HepG2 (cell line): ENCODE data around the gene ALDH2. TPM values are rescaled to one million over a fixed set of nuclear protein-coding genes. Genes with fewer than 3 reads are reported as not detected.

Experiments
- ATF4 ChIP-seq, 2 experiments: fragments of 450-650 bp in 1 of 2; sonication (generic) in 1 of 2; formaldehyde crosslinking; IDR thresholded peaks; 2 replicates each; pipeline versions ENCODE4 v1.5.0 to v1.8.0; 2020 to 2022; ENCODE audit warnings: mild to moderate bottlenecking in 1 of 2, missing genetic modification reagents in 1 of 2
- CCDC6 ChIP-seq: sonication (generic); formaldehyde crosslinking; IDR thresholded peaks from 2 replicates; pipeline ENCODE4 v1.8.1; 2022; ENCODE audit warnings: mild to moderate bottlenecking, missing genetic modification reagents, moderate library complexity
- ISX ChIP-seq: sonication (generic); formaldehyde crosslinking; conservative IDR thresholded peaks from 2 replicates; pipeline ENCODE4 v1.5.0; 2020; ENCODE audit warnings: missing genetic modification reagents
- KDM2A ChIP-seq: sonication (generic); formaldehyde crosslinking; IDR thresholded peaks from 2 replicates; pipeline ENCODE4 v1.4.0; 2020; ENCODE audit warnings: low read depth, missing genetic modification reagents, borderline replicate concordance
- KDM5B ChIP-seq: sonication (generic); formaldehyde crosslinking; IDR thresholded peaks from 2 replicates; pipeline ENCODE4 v1.4.0; 2020; ENCODE audit warnings: missing genetic modification reagents, mild to moderate bottlenecking, borderline replicate concordance
- KLF6 ChIP-seq: IDR thresholded peaks from 2 replicates; pipeline ENCODE4 v1.8.0; 2016; ENCODE audit warnings: missing biosample characterization, missing genetic modification reagents
- RBAK ChIP-seq: sonication (generic); formaldehyde crosslinking; IDR thresholded peaks from 2 replicates; pipeline ENCODE4 v1.5.1; 2020; ENCODE audit warnings: mild to moderate bottlenecking, missing genetic modification reagents
- THAP11 ChIP-seq: IDR thresholded peaks from 2 replicates; pipeline ENCODE4 v1.6.1; 2016; ENCODE audit warnings: missing biosample characterization, missing genetic modification reagents
- ZGPAT ChIP-seq: IDR thresholded peaks from 2 replicates; pipeline ENCODE4 v1.6.1; 2016; ENCODE audit warnings: mild to moderate bottlenecking
- ZNF354B ChIP-seq: sonication (generic); formaldehyde crosslinking; IDR thresholded peaks from 2 replicates; pipeline ENCODE4 v1.8.0; 2022; ENCODE audit warnings: mild to moderate bottlenecking, missing genetic modification reagents
- ZNF800 ChIP-seq: sonication (generic); formaldehyde crosslinking; IDR thresholded peaks from 2 replicates; pipeline ENCODE4 v1.4.0; 2020; ENCODE audit warnings: missing genetic modification reagents
- polyA plus RNA-seq, 8 experiments: library from polyadenylated mRNA; depleted of rRNA in 3 of 8; stranded (reverse) in 7 of 8; unstranded in 1 of 8; fragments of >200 nt; fragmentation: Illumina TruSeq in 4 of 8; extraction: Trizol in 4 of 8; gene quantifications; 2 replicates each; pipeline versions ENCODE4 v1.2.1 to v1.2.3, GENCODE V29; 2011 to 2016; ENCODE audit warnings: low read depth in 4 of 8, missing spikeins in 1 of 8, mixed read lengths in 1 of 8; ENCODE audit not compliant: insufficient read depth in 1 of 8
- total RNA-seq, 5 experiments: library from RNA; depleted of rRNA; stranded (reverse); fragments of >200 nt; fragmentation: Illumina TruSeq; extraction: Trizol; gene quantifications; 2 replicates each; pipeline ENCODE4 v1.2.3, GENCODE V29; 2016; ENCODE audit warnings: low read depth in 1 of 5
- TF ChIP-seq, protein P1 (sequence below): sonication (generic); formaldehyde crosslinking; IDR thresholded peaks from 2 replicates; pipeline ENCODE4 v1.4.0; 2020; ENCODE audit warnings: mild to moderate bottlenecking, missing genetic modification reagents
- TF ChIP-seq, protein P2 (sequence below): sonication (generic); formaldehyde crosslinking; IDR thresholded peaks from 2 replicates; pipeline ENCODE4 v1.5.1; 2020; ENCODE audit warnings: missing genetic modification reagents, mild to moderate bottlenecking, borderline replicate concordance
- TF ChIP-seq, protein P3 (sequence below): sonication (generic); formaldehyde crosslinking; IDR thresholded peaks from 2 replicates; pipeline ENCODE4 v1.4.0; 2020; ENCODE audit warnings: mild to moderate bottlenecking, missing genetic modification reagents

Gene ALDH2
- total and polyA plus RNA-seq, 2 of the 13 experiments (the other 11 are each of a cell fraction or from before 2014, with no cell fraction given): 78.8 to 103 TPM

DNA sequence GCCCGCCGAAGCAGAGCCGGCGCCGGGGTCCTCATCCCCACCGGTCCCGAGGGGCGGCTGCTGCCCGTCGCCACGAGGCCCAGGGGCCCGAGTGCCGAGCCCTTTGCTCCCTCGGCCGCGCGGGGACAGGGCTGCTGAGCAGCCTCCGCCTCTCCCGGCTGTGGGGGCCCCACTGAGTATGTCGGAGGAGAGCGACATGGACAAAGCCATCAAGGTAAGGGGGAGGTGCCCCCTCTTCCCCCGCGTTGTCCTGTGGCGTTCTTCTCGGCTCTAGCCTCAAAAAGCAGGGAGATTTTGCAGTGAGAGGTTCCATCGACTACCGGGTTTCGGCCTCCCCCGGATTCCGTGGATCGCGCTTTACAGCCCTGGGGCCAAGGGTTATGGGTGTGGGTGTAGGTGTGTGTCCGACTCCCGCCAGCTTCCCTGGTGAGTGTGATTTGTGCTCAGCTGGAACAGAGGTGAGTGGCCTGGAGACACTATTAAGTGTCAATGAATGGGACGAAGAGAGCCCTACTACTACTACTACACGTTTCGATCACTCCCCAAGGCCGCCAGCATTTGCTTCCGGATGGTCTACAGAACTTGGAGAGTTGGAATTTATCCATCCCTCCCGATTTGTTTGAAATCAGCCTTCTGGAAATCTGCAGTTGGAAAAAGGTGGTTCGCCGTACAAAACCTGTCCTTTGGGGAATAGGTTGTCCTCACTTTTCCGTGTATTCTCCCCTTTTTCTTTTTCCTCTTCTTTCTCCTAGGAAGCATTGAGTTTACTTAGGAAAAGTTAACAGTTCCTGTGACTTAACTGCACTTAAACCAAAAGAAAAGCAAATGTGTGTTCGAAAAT is 76.0 kb downstream of the ALDH2 start (continued):
- no peak for TF ChIP-seq ZNF800
- no peak for TF ChIP-seq ISX (CRISPR knock-in tag)
- TF ChIP-seq KDM2A: 0 out of 2 replicates have a peak, but pooled peaks have one; percentile 8
- TF ChIP-seq, protein P1, sequence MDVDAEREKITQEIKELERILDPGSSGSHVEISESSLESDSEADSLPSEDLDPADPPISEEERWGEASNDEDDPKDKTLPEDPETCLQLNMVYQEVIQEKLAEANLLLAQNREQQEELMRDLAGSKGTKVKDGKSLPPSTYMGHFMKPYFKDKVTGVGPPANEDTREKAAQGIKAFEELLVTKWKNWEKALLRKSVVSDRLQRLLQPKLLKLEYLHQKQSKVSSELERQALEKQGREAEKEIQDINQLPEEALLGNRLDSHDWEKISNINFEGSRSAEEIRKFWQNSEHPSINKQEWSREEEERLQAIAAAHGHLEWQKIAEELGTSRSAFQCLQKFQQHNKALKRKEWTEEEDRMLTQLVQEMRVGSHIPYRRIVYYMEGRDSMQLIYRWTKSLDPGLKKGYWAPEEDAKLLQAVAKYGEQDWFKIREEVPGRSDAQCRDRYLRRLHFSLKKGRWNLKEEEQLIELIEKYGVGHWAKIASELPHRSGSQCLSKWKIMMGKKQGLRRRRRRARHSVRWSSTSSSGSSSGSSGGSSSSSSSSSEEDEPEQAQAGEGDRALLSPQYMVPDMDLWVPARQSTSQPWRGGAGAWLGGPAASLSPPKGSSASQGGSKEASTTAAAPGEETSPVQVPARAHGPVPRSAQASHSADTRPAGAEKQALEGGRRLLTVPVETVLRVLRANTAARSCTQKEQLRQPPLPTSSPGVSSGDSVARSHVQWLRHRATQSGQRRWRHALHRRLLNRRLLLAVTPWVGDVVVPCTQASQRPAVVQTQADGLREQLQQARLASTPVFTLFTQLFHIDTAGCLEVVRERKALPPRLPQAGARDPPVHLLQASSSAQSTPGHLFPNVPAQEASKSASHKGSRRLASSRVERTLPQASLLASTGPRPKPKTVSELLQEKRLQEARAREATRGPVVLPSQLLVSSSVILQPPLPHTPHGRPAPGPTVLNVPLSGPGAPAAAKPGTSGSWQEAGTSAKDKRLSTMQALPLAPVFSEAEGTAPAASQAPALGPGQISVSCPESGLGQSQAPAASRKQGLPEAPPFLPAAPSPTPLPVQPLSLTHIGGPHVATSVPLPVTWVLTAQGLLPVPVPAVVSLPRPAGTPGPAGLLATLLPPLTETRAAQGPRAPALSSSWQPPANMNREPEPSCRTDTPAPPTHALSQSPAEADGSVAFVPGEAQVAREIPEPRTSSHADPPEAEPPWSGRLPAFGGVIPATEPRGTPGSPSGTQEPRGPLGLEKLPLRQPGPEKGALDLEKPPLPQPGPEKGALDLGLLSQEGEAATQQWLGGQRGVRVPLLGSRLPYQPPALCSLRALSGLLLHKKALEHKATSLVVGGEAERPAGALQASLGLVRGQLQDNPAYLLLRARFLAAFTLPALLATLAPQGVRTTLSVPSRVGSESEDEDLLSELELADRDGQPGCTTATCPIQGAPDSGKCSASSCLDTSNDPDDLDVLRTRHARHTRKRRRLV (CRISPR knock-in tag): no peak
- TF ChIP-seq KDM5B (CRISPR knock-in tag): 0 out of 2 replicates have a peak, but pooled peaks have one; percentile 2
- no peak for TF ChIP-seq KLF6
- TF ChIP-seq ATF4 (CRISPR knock-in tag; IDR thresholded peaks at IDR 0.05): no peak
- TF ChIP-seq ZNF354B (CRISPR knock-in tag): no peak
- no peak for TF ChIP-seq RBAK (CRISPR knock-in tag)
- TF ChIP-seq, protein P2, sequence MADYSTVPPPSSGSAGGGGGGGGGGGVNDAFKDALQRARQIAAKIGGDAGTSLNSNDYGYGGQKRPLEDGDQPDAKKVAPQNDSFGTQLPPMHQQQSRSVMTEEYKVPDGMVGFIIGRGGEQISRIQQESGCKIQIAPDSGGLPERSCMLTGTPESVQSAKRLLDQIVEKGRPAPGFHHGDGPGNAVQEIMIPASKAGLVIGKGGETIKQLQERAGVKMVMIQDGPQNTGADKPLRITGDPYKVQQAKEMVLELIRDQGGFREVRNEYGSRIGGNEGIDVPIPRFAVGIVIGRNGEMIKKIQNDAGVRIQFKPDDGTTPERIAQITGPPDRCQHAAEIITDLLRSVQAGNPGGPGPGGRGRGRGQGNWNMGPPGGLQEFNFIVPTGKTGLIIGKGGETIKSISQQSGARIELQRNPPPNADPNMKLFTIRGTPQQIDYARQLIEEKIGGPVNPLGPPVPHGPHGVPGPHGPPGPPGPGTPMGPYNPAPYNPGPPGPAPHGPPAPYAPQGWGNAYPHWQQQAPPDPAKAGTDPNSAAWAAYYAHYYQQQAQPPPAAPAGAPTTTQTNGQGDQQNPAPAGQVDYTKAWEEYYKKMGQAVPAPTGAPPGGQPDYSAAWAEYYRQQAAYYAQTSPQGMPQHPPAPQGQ (CRISPR knock-in tag): no peak
- 0 out of 2 replicates have a peak, but pooled peaks have one; percentile 4 for TF ChIP-seq CCDC6 (CRISPR knock-in tag)
- no peak for TF ChIP-seq ZGPAT (CRISPR knock-in tag)
- TF ChIP-seq, protein P3, sequence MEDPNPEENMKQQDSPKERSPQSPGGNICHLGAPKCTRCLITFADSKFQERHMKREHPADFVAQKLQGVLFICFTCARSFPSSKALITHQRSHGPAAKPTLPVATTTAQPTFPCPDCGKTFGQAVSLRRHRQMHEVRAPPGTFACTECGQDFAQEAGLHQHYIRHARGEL: no peak
- no peak for TF ChIP-seq THAP11 (CRISPR knock-in tag)
